ENCODE data around the gene SIGLECL1. TPM values are rescaled to one million over a fixed set of nuclear protein-coding genes. Genes with fewer than 3 reads are reported as not detected.

The SIGLECL1 gene
- total RNA-seq, 1 experiment from 2014 or later: not detected

GRCh38 chr19:51294977-51295375, 44.1 kb downstream of the SIGLECL1 start:
- H3K27me3 ChIP-seq (ENCODE audit: insufficient read depth, low read length): no peaks in the 10 kb centered on the region
- no peak overlapping the region for H2AK5ac ChIP-seq (ENCODE audit: insufficient read length, low read length)
- no peak overlapping the region for H4K8ac ChIP-seq (replicated peaks; ENCODE audit: insufficient read length, low read depth, low read length)

More at GRCh38 chr19:51294977-51295375, 44.1 kb downstream of the SIGLECL1 start:
- H3K56ac ChIP-seq (ENCODE audit: insufficient read length, low read depth, low read length): no peak overlapping the region
- H3K23ac ChIP-seq (ENCODE audit: insufficient read length, low read depth, low read length): no peak overlapping the region
- H3K9me3 ChIP-seq (ENCODE audit: control insufficient read depth, low read depth, low read length): no peaks in the 10 kb centered on the region
- no peak overlapping the region for H2AFZ ChIP-seq (ENCODE audit: low read length)
- no peak overlapping the region for H3K18ac ChIP-seq (ENCODE audit: insufficient read length, low read depth, low read length)
- no peak overlapping the region for H3T11ph ChIP-seq (ENCODE audit: low read length)
- no peaks in the 10 kb centered on the region for H3K9me3 Mint-ChIP-seq
- peaks cover 47 to 54% of the 10 kb centered on the region in 2 experiments for H3K4me1 Mint-ChIP-seq
- TF ChIP-seq CTCF (conservative IDR thresholded peaks at IDR 0.05): no peak
- no peaks in the 10 kb centered on the region for H3K79me2 ChIP-seq (ENCODE audit: insufficient read depth, low read length)
- H4K20me1 ChIP-seq (ENCODE audit: control insufficient read depth, insufficient read depth, insufficient read length): no peaks in the 10 kb centered on the region
- no peaks in the 10 kb centered on the region for H3K23me2 ChIP-seq (ENCODE audit: insufficient read length, low read depth, low read length, poor library complexity, severe bottlenecking)
- H4K91ac ChIP-seq (ENCODE audit: insufficient read length, low read depth, low read length): peak overlapping the region; percentile 62
- H2BK5ac ChIP-seq (ENCODE audit: insufficient read length, low read length): no peak overlapping the region
- H3K4me1 ChIP-seq (ENCODE audit: insufficient read depth, low read length): peaks cover 25% of the 10 kb centered on the region; the same call in 1 of the 2 replicates
- DNase-seq: no peak
- peaks cover 9% of the 10 kb centered on the region for H3K27me3 Mint-ChIP-seq (ENCODE audit: low read depth)
- no peak overlapping the region for H3K4ac ChIP-seq (ENCODE audit: low read depth, low read length)
- WGBS (ENCODE audit: extremely low coverage, insufficient read length, low lambda C conversion rate): no CpG with 5 or more reads among the region's 12 CpGs
- no peak overlapping the region for H3K27ac ChIP-seq (ENCODE audit: insufficient read length, low read depth, low read length)
- H3K36me3 Mint-ChIP-seq (ENCODE audit: insufficient read depth in 1 of 3, low read depth in 3 of 3): peaks cover 0 to 3% (median 2%) of the 10 kb centered on the region in 3 experiments; a peak in 1 of 7 replicates
- no peak overlapping the region for H2BK120ac ChIP-seq (ENCODE audit: low read depth, low read length, poor library complexity, severe bottlenecking)
- no peak overlapping the region for H2BK12ac ChIP-seq (ENCODE audit: insufficient read length, low read depth, low read length)
- no peak overlapping the region for H2BK15ac ChIP-seq (ENCODE audit: low read depth, low read length)
- peak overlapping the region; percentile 69; the same call in 1 of the 2 replicates for H3K14ac ChIP-seq (ENCODE audit: insufficient read depth, low read length)
- no peak overlapping the region for H2BK20ac ChIP-seq (ENCODE audit: low read depth, low read length, poor library complexity, severe bottlenecking)
- peak overlapping the region in 1 of 2 experiments; percentile 30; a peak in 2 of 5 replicates for H3K4me3 Mint-ChIP-seq
- no peak overlapping the region for H3K4me2 ChIP-seq (ENCODE audit: insufficient read depth, insufficient read length, low read length)
- no peak overlapping the region for H3K27ac Mint-ChIP-seq
- H4K5ac ChIP-seq (ENCODE audit: insufficient read length, low read depth, low read length): no peak overlapping the region
- no peak overlapping the region for H3K9ac ChIP-seq (ENCODE audit: extremely low read depth, insufficient read length, low read length)
- no peaks in the 10 kb centered on the region for H3K79me1 ChIP-seq (ENCODE audit: insufficient read depth, low read depth, low read length, poor library complexity, severe bottlenecking)

Measured in H9 (cell line).